ENCODE measurements around the gene RPUSD1.

Gene RPUSD1

DNA sequence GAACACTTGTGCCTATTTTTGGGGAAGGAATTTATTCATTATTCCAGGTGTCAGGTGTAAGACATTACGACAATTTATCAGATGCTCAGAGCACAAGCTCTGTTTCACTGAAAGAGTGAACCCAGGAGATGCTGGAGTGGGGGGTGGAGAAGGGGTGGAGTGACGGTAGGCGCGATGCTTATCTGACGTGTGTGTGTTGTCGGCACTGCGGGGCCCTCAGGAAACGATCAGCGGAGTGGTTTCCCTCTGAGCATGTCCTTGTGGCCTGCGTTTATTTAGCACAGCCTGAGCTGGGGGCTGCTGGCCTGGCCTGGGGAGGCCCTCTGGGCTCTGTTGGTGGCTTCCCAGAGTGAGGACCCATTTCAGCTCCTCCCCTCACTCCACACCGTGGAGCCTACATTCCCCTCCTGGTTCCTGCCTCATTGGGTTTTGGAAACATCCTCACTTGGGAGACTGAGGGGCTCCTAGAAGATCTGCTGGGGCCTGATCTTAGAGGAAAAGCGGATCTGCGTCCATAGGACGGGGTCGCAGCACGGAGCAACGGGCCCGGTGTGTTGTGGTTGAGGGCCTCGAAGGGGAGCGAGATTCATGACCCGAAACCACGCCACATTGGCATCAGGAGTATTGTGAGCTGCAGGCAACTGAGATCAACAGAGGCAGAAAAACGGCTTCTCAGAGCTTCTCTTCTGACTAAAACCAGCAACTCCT, 31.3 kb upstream of the RPUSD1 start:
- DNase-seq (ENCODE audit: low read depth), result no peak

DNA sequence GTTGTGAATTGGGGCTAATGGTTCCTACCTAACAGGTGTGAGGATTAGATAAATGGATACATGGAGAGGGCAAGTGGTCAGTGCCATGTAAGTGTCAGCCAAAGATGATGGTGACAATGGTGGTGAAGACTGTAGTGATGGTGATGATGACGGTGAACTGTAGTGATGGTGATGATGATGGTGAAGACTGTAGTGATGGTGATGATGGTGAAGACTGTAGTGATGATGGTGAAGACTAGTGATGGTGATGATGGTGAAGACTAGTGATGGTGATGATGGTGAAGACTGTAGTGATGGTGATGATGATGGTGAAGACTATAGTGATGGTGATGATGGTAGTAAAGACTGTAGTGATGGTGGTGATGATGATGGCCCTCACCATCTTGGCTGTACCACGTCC, 30.4 kb upstream of the RPUSD1 start:
- no peak for DNase-seq (ENCODE audit: low read depth)

DNA sequence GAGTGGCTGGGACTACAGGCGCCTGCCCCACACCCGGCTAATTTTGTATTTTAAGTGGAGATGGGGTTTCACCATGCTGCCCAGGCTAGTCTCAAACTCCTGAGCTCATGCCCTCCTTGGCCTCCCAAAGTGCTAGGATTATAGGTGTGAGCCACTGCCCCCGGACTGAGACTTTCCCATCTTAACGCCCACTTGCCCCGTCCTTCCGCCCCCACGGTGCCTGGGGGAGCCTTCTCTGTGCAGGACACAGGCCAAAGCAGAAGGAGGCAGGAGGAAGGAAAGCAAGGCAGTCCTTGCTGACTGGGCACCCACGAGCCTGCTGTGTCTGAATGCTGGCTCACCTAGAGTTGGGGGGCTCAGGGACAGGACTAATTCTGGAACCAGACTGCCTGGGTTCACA, 30.0 kb upstream of the RPUSD1 start:
- no peak for DNase-seq (ENCODE audit: low read depth)

DNA sequence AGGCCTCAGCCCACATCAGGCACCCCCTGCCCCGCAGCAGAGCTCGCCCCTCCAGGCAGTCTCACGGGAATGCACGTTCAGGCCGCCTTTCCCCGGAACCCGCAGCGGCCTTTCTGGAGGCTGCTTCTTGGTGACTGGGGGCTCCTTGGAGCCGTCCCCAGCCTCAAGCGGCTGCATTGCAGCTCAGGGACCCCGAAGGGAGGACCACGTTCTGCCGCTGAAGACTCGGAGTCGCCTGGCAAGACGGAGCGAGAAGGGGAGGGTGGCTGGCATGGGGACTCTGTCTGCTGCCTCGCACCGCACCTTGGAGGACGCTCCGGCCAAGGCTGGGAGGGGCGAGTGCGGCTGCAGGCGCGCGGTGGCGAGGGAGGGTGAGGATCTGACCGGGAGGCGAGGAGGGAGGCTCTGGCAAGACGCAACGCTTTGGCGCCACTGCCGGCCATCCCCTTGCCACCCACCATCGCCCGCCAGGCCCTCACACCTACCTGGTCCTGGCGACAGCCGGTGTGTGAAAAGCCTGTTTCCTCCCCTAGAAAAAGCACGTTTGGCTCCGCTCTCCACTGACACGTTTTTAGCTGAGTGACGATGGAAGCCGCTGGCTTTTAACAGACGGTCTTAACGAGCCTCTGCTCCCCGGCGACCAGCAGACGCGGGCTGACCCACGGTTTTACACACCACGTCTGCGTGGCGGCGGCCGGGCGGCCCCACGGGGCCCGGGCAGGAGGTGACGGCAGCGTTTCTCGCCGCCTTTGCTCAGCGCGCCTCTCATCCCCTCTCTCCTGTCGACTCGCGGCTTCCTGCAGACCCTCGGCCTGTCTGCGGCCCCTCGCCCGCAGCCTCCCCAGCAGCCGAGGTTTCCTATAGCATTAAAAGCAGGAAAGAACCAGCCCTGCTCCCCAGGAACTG, 29.1 kb upstream of the RPUSD1 start:
- no peak for DNase-seq (ENCODE audit: low read depth)

DNA sequence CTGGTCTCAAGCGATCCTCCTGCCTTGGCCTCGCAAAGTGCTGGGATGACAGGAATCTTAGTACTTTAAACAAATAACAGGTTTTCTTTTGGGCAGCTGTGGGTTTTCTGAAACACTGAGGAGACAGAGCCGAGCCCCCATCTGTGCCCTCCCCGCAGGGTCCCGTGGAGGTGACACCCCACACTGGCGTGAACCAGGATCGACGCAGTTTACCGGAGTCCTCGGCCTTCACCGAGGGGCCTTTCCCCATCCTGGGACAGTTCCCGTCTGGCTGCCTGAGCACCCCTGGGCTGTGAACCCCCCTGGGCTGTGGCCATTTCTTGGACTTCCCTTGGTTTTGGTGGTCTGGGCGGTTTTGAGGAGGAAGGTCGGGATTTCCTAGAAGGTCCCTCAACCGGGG, 27.7 kb upstream of the RPUSD1 start:
- no peak for DNase-seq (ENCODE audit: low read depth)

DNA sequence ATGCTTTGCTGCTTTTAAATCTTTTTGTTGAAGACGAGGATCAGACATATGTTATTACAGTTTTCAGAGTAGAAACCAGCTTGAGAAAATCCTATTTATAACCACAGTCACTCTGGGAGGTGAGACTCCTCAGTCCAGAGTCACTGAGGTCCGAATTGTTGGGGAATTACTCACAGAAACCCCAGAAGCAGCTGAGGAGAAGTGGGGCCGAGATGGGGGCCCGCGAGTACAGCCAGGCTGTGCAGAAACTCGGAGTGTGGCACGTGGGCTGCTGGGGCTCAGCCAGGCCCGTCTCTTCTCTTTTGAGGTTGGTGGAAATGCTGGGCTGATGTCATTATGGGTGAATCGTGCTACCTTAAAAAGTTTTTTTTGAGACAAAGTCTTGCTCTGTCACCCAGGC, 26.8 kb upstream of the RPUSD1 start:
- no peak for DNase-seq (ENCODE audit: low read depth)

DNA sequence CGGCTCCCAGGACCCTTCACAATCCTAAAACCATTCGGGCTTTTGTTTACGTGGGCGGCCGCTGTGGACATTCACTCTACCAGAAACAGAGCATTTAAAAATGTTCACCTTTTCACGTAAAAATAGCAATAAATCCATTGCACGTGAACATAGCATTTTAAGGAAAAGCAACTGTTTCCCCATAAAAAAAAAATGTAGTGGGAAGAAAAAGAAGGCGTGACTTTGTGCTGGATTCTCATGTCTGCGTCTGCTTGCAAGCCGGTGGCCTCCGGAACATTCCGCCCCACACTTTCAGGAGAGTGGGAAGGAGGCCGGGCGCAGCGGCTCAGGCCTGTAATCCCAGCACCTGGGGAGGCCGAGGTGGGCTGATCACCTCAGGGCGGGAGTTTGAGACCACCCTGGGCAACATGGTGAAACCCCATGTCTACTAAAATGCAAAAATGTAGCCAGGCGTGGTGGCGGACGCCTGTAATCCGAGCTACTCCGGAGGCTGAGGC, 25.8 kb upstream of the RPUSD1 start:
- no peak for DNase-seq (ENCODE audit: low read depth)

DNA sequence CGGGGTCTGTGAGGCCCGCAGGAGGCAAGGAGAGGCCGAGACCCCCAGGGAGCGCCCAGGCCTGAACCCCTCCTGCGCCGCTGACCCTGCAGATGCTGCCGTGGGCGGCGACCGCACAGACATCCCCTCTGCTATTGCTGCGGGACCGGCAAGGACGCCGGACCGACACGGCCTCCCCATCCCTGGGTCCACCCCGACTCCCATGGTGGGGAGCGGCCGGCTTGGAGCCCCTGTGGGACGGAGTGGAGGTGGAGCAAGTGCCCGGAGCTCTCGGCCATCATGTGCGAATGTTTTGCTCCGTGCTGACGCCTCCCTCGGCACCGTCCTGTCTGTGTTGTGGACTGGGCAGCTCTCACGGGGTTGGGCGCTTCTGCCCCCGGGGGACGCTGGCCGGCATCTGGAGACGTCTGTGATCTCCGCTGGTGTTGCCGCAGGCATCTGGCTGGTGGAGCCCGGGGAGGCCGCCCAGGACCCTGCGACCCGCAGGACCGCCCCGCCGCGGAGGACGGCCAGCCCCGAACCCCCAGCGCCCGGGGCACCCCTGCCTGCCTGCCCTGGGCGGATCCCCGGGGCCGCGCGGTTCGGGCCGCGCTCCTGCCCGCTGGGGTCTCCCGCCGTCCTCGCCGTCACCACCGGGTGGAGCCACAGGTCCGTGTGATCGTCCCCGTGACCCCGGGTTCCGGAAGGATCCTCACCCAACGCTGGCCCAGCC, 25.2 kb upstream of the RPUSD1 start:
- no peak for DNase-seq (ENCODE audit: low read depth)

DNA sequence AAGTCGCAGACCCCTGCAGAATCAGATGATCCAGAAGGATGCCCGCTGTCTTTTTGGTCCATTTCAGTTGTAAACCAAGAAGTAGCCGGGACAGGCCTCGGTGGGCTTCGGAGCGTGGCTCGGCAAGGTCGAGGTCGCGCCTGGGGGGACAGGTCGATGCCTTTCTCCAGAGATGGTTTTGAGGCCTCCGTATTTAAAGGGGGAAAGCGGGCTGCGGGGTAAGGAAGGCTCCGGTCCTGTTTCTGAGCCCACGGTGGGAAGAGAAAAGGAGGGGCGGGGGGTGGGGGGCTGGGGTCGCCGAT, 19.9 kb upstream of the RPUSD1 start:
- no peak for DNase-seq (ENCODE audit: low read depth)

DNA sequence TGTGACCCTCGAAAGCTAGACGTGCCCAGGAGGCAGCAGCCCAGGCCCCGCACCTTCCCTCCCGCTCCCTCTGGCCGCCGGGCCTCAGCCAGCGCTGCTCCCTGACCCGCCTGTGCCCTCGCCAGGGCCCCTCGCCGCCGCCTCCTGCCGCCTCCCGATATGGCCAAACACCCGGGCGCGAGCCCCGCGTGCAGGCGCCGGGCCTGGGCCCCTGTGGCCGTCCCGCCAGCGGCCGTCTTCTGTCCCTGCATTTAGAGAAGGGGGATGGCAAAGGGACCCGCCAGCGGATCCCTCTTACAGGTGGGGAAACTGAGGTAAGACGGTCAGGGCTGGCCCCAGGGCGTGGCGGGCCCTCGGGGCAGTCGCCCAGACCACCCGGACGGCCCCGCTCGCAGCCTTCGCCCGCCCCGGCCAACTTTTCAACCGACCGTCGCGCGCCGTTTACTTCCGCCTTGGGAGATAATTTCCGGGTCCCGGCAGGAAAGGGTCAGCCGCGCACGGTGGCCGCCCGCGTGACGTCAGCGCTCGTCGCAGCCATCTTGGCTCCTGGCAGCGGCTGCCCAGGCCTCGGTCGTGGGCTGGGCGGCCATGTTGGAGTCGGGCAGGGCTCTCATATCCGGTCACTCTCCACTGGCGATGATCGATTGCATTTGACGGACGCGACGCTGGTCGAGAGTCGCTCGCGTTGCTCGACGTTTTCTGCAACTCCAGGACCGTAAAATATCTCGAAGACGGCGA, 19.3 kb upstream of the RPUSD1 start:
- peak; percentile 42 for DNase-seq (ENCODE audit: low read depth)

DNA sequence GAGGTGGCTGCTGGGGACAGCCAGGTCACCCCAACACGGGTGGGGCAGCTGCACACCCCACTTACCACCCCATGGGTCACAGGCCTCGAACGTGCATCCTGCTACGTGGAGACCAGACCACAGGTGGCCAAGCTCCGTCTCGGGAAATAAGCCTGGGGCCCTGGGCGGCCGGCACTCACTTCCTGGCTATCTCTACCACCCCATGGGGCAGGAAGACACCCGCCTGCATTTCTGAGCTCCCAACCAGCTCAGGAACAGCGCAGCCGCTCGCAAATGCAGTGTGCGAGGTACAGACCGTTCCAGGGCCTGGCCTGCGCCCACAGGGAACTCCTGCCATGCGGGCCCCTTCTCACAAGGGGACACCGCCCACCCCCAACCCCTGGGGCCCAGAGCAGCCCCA, 17.3 kb upstream of the RPUSD1 start:
- no peak for DNase-seq (ENCODE audit: low read depth)

DNA sequence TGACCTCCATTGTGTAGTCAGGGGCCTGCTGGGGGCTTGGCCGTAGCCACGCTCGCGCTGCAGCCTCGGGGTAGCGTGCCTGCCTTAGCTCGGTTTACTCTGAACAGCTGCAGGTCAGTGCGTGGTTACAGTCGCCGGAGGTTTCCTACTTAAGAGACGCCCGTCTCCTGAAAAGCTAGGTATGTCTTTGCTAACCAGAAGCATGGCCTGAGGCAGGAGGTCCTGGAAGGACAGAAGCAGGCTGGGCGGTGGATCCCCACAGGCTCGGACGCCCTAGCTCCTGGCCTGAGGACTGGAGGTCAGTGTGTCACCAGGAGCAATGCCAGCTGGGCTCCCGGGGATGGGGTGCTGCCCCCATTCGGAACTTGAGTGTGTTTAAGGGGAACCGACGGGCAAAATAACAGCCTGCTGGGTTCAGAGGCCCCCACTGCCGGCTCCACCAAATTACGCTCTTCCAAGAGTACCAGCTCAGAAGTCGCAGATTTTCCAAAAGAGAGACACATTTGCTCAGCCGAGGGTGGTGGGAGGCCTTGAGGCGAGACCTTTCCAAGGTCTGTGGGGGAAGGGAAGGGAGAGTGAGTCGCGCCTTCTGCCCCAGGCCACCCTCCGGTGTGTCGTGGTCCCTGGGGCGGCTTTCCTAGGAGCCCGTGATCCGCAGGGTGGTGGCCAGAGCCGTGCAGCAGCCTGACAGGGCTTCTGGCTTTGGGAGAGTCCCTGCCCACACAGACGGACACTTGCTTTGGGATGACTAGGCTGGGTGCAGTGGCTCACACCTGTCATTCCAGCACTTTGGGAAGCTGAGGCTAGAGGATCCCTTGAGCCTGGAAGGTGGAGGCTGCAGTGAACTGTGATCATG, 16.2 kb upstream of the RPUSD1 start:
- DNase-seq (ENCODE audit: low read depth), result no peak

DNA sequence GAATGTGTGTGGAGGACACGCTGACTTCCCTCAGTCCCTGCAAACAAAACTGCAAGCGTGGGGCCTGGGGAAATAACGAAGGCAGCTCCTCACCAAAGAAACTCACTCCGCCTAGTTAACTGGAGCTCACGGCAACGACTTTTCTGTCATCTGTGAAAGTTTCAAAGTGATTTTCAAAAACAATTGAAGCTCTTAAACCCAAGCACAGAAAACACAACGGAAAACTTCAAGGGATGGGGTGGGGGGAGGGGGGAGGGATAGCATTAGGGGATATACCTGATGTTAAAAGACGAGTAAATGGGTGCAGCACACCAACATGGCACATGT, 15.5 kb upstream of the RPUSD1 start:
- DNase-seq (ENCODE audit: low read depth), result no peak

DNA sequence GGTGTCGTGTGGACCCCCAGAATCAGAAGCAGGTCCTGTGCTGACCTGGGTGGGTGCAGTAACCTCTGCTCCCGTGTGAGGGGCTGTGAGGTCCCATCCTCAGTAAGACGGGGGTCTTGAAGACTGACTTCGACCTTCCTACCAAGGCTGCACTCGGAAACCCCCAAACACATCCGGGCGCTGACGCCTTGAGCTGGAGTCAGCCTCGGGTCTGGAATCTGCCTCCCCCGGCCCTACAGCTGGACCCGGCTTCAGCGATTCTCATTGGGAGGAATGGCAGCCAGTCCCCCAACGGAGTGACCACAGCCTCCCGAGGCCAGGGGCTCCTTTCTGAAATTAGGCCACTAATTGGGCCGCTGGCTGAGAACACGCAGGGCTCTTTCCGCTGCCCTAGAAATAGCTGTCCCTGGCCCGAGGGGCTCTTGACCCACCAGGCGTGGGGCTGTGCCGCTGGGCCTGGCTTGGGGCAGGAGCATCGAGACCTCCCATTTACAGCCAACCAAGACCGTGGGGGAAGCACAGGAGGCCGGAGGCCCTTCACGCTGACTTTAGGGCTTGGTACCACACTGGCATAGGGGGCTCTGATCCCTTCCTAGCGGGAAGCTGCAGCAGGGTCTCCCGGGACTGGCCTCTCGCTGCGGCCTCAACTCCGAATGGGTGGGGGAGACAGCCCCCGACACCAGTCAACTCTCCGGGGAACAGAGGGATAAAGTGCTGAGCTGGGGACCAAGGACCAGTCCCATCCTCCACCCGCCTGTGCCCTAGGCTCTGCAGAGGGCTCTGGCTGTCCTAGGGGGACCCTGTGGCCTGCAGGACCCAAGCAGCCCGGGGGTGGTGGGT, 15.0 kb upstream of the RPUSD1 start:
- DNase-seq (ENCODE audit: low read depth), result no peak

DNA sequence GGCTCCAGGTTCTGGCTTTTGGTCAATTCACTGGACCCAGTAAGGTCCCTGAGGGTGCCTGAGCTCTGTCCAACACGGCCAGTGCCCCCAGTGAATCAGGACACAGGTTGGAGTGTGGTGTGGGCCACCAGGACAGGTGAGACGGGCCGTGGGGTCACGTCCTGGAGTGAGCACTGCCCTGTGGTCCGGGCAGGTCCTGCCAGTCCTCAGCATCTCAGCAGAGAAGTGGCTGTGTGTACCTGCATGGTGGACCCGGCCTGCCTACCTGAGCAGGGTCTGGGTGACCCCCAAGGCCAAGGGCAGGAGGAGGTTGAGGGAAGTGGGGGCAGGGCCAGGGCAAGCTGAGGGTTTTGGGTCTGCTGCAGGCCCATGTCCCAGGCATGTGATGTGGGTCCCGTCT, 14.3 kb upstream of the RPUSD1 start:
- no peak for DNase-seq (ENCODE audit: low read depth)

DNA sequence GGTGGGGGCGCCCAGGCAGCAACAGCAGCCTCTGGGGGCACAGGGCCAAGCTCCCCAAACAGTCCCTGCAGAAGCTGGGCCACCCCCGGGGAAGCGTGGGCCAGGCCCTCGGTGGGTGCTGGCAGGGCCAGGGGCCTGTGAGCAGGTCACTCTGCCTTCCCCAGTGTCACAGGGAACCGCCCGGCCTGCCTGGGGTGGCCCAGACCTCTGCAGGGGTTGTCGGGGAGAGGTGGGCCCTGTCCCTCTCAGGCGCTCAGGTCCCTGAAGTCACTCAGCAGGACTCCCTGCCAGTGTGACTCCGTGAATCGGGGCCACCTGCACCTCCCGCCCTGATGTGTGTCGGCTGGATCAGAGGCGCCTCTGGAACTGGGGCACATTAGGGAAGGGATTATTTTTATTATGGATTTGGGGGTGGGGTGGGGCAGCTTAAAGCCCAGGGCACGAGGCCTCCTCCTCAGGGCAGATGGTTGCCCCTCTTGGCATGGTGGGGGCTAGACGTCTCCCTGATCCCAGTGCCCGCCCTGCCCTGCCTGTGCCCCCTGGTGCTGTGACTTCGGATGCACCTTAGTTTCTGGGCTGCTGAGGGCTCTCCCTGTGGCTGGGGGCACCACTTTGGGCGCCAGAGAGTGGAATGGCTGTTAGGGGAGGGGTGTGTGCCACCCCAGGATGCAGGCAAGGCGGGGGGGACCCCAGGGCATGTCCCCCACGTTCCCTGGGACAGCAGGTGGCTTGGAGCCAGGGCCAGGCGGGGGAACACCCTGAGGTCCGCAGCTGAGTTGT, 13.6 kb upstream of the RPUSD1 start:
- no peak for DNase-seq (ENCODE audit: low read depth)

DNA sequence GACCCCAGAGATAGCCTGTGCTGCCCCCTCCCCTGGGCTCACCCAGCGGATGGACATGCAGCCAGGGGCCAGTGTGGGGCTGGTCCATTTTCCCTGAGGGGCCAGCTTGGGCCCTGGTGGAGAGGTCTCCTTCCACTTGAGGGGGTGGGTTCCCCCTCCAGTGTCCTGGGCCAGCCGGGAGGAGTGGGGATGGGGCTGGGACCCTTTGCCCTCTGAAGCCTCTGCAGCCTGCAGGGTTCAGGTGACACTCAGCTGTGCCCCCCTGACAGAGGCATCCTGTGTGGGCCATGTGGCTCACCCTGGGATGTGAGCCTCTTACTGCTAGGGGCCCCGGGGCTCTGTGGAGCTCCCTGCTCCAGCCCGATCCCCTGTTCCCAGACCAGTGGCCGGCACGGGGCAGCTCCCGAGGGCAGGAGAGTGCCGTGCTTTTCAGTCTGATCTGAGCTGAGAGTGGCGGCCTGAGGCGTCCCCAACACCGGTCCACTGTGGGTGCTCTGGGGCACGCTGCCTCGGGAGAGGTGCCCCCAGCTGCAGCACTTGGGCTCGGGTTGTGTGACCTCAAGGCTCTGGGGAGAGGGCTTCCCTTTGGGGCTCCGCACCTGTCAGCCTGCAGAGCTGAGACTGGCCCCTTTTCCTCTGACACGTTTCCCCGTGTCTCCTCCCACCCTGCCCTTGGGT, 12.8 kb upstream of the RPUSD1 start:
- no peak for DNase-seq (ENCODE audit: low read depth)

DNA sequence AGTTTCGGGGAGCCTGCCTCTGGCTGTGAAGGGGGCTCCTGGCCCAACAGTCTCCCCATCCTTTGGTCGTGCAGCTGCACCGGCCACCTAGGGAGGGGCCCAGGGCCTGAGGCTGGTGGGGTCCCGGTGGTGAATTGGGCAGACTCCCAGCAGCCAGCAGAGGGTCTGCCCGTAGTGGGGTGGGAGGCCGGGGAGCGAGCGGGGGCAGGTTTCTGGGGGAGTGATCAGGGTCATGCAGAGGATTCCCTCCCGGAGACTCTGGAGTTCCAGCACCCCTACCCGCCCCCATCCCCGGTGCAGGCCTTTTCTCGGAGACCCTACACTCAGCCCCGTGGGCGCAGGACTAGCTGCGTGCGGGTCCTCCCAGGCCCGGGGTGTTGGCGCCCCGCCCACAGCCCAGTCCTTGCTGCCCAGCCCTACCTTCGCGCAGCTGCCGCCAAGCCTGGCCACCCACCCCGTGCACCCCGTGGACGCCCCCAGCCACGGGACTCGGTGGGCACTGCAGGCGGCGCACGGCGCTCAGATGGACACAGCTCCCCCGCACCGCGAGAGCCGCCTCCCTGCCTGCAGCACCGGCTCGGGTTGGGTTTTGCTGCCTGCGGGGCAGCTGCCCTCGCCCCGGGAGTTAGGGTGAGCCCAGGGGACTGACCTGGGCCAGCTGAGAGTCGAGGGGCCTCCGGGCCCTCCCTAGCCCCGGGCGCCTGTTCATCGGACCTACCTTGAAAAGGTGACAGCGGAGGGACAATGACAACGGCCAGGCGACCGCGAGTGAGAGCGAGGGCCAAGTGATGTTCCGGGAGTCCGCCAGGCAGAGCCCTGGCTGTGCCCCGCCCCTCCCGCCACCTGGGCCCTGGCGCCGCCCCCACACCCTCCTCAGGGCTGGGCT, 12.0 kb upstream of the RPUSD1 start, which contains the start of gene GNG13:
Gene GNG13, minus strand, starts transcription at position 787 of the 886 bp plus-strand sequence. CDS start 1,657 bp downstream, outside the sequence.
- no peak for DNase-seq (ENCODE audit: low read depth)

Data from GM04503 (cell line).